SK-N-SH treated with all-trans-retinoic acid at 6 μM for 48 hours (cell line): Measurements from ENCODE around the gene PCK1.

Experiments used
- ATAC-seq: fragments of 200-7000 bp; cut with Tn5 transposase; 3 replicates; pipeline ENCODE4 v1.9.1; 2020; ENCODE audit warnings: mild to moderate bottlenecking, moderate library complexity
- ARNTL ChIP-seq: fragments of 450-650 bp; formaldehyde crosslinking; IDR thresholded peaks from 2 replicates; pipeline ENCODE4 v1.5.0; 2020; ENCODE audit warnings: low read depth, mild to moderate bottlenecking, moderate library complexity, borderline replicate concordance
- BACH2 ChIP-seq: fragments of 250-450 bp; sonication (Bioruptor Pico); IDR thresholded peaks from 2 replicates; pipeline ENCODE4 v1.9.0; 2021; ENCODE audit warnings: mild to moderate bottlenecking, borderline replicate concordance
- CREB5 ChIP-seq: fragments of 250-450 bp; sonication (Bioruptor Pico); IDR thresholded peaks from 2 replicates; pipeline ENCODE4 v1.5.1; 2020; ENCODE audit warnings: low read depth, mild to moderate bottlenecking, moderate library complexity
- ESRRG ChIP-seq: fragments of 250-450 bp; sonication (Bioruptor Pico); IDR thresholded peaks from 2 replicates; pipeline ENCODE4 v1.6.1; 2021; ENCODE audit warnings: mild to moderate bottlenecking
- GLIS3 ChIP-seq: fragments of 250-450 bp; sonication (Bioruptor Pico); IDR thresholded peaks from 2 replicates; pipeline ENCODE4 v1.5.0; 2020; ENCODE audit warnings: mild to moderate bottlenecking, moderate library complexity
- ISL1 ChIP-seq: fragments of 250-450 bp; sonication (Bioruptor Pico); IDR thresholded peaks from 2 replicates; pipeline ENCODE4 v2.1.2; 2022; ENCODE audit warnings: mild to moderate bottlenecking, moderate library complexity
- OSR1 ChIP-seq: fragments of 250-450 bp; sonication (Bioruptor Pico); IDR thresholded peaks from 2 replicates; pipeline ENCODE4 v1.8.0; 2022; ENCODE audit warnings: moderate library complexity, mild to moderate bottlenecking, inconsistent platforms
- PATZ1 ChIP-seq: fragments of 250-450 bp; sonication (Bioruptor Pico); IDR thresholded peaks from 2 replicates; pipeline ENCODE4 v1.8.0; 2020; ENCODE audit warnings: mild to moderate bottlenecking, moderate library complexity, borderline replicate concordance
- POU6F1 ChIP-seq: fragments of 250-450 bp; sonication (Bioruptor Pico); IDR thresholded peaks from 2 replicates; pipeline ENCODE4 v1.8.0; 2021; ENCODE audit warnings: low read depth, mild to moderate bottlenecking, moderate library complexity, borderline replicate concordance
- RARB ChIP-seq: fragments of 250-450 bp; sonication (Bioruptor Pico); IDR thresholded peaks from 2 replicates; pipeline ENCODE4 v1.8.0; 2021; ENCODE audit warnings: mild to moderate bottlenecking, moderate library complexity
- SNAI2 ChIP-seq: fragments of 250-450 bp; sonication (Bioruptor Pico); IDR thresholded peaks from 2 replicates; pipeline ENCODE4 v1.5.0; 2020; ENCODE audit warnings: mild to moderate bottlenecking, moderate library complexity
- TCF4 ChIP-seq: fragments of 250-450 bp; sonication (Bioruptor Pico); IDR thresholded peaks from 2 replicates; pipeline ENCODE4 v1.8.0; 2021; ENCODE audit warnings: mild to moderate bottlenecking, moderate library complexity, borderline replicate concordance
- TOX ChIP-seq: fragments of 250-450 bp; sonication (Bioruptor Pico); IDR thresholded peaks from 2 replicates; pipeline ENCODE4 v1.8.0; 2021; ENCODE audit warnings: mild to moderate bottlenecking, moderate library complexity, borderline replicate concordance
- TSHZ2 ChIP-seq: fragments of 250-450 bp; sonication (Bioruptor Pico); IDR thresholded peaks from 2 replicates; pipeline ENCODE4 v1.5.0; 2020; ENCODE audit warnings: mild to moderate bottlenecking, moderate library complexity
- ZC3H10 ChIP-seq: fragments of 250-450 bp; sonication (Bioruptor Pico); IDR thresholded peaks from 2 replicates; pipeline ENCODE4 v1.5.1; 2021; ENCODE audit warnings: mild to moderate bottlenecking, moderate library complexity
- ZFP30 ChIP-seq: fragments of 450-650 bp; formaldehyde crosslinking; IDR thresholded peaks from 2 replicates; pipeline ENCODE4 v1.5.0; 2022; ENCODE audit warnings: mild to moderate bottlenecking, moderate library complexity
- ZNF565 ChIP-seq: fragments of 450-650 bp; formaldehyde crosslinking; conservative IDR thresholded peaks from 2 replicates; pipeline ENCODE4 v1.5.0; 2020; ENCODE audit warnings: low read depth, mild to moderate bottlenecking, moderate library complexity
- ZNF70 ChIP-seq: fragments of 450-650 bp; formaldehyde crosslinking; IDR thresholded peaks from 2 replicates; pipeline ENCODE4 v1.5.0; 2020; ENCODE audit warnings: mild to moderate bottlenecking, moderate library complexity
- ZNF8 ChIP-seq: fragments of 450-650 bp; formaldehyde crosslinking; IDR thresholded peaks from 2 replicates; pipeline ENCODE4 v1.5.0; 2020; ENCODE audit warnings: mild to moderate bottlenecking, moderate library complexity

PCK1 gene

GRCh38 chr20:57535297-57535696 lies 25.6 kb upstream of the PCK1 start:
- TF ChIP-seq CREB5 (CRISPR knock-in tag), result no peak
- TF ChIP-seq ESRRG (CRISPR knock-in tag), result no peak
- no peak for TF ChIP-seq ZFP30
- no peak for TF ChIP-seq TSHZ2 (CRISPR knock-in tag)
- TF ChIP-seq BACH2 (CRISPR knock-in tag), result no peak
- no peak for TF ChIP-seq PATZ1 (CRISPR knock-in tag)
- TF ChIP-seq ZNF565, result no peak
- no peak for TF ChIP-seq ZC3H10 (CRISPR knock-in tag)
- TF ChIP-seq OSR1 (CRISPR knock-in tag), result no peak
- no peak for TF ChIP-seq SNAI2 (CRISPR knock-in tag)
- no peak for TF ChIP-seq TCF4 (CRISPR knock-in tag)
- TF ChIP-seq ISL1 (CRISPR knock-in tag), result no peak
- ATAC-seq, result no peak

- no peak for TF ChIP-seq GLIS3 (CRISPR knock-in tag)
- no peak for TF ChIP-seq ZNF565
- no peak for TF ChIP-seq BACH2 (CRISPR knock-in tag)
- TF ChIP-seq OSR1 (CRISPR knock-in tag), result no peak
- TF ChIP-seq RARB, result no peak
- no peak for TF ChIP-seq SNAI2 (CRISPR knock-in tag)
- no peak for TF ChIP-seq ARNTL
- no peak for TF ChIP-seq ESRRG (CRISPR knock-in tag)
- no peak for TF ChIP-seq ZNF70 (CRISPR knock-in tag)
- TF ChIP-seq ZNF8 (CRISPR knock-in tag), result no peak
- no peak for TF ChIP-seq ZC3H10 (CRISPR knock-in tag)
These were observed 24.7 kb upstream of the PCK1 start for GRCh38 chr20:57536120-57536708.

GRCh38 chr20:57536771-57537724 lies 23.9 kb upstream of the PCK1 start:
- no peak for ATAC-seq
- no peak for TF ChIP-seq POU6F1
- no peak for TF ChIP-seq RARB
- TF ChIP-seq TOX, result no peak
- TF ChIP-seq PATZ1 (CRISPR knock-in tag), result no peak
- no peak for TF ChIP-seq TCF4 (CRISPR knock-in tag)
- no peak for TF ChIP-seq OSR1 (CRISPR knock-in tag)
- TF ChIP-seq ZFP30, result no peak
- TF ChIP-seq ZC3H10 (CRISPR knock-in tag), result no peak

More at GRCh38 chr20:57536120-57536708, 24.7 kb upstream of the PCK1 start:
- no peak for ATAC-seq
